ENCODE measurements around the gene CCT8. TPM values are rescaled to one million over a fixed set of nuclear protein-coding genes. Genes with fewer than 3 reads are reported as not detected.
"Not testable (repeated sequence)": the region's sequence is repeated elsewhere in the genome, so short reads cannot be mapped to it uniquely, and the experiment has no call there.

CCT8 gene
- total RNA-seq, 1 experiment from 2014 or later = 356 TPM

DNA sequence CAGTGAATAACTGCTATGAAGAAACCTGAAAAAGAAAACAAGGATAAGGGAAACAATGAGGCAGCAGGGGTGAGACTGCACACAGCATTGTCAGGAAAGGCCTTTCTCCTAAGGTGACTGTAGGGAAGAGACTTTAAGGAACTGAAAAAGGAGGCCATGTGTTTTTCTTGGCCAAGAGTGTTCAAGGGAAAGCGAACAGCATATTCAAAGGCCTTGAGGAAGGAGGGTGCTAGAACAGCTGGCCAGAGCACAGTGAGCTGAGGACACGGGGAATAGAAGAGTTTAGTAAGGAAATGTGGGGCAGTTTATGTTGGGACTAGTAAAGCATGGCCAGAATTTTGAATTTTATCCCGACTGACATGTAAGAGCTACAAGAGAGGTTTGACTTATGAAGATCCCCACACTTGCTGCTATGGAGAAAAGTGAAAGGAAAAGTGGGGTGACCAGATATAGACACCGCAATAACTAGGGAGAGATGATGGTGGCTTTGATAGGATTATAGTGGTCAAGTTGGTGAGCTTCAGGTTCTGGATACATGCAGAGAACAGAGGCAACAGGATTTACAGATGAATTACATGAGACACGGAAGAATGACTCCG, 55.7 kb downstream of the CCT8 start:
- no peaks in the 10 kb centered on the region for H3K23me2 ChIP-seq (ENCODE audit: insufficient read length, low read depth, low read length, poor library complexity, severe bottlenecking)
- no peak overlapping the region for H2BK120ac ChIP-seq (ENCODE audit: low read depth, low read length, poor library complexity, severe bottlenecking)
- WGBS (ENCODE audit: extremely low coverage, insufficient read length, low lambda C conversion rate) = no CpG with 5 or more reads among the region's 6 CpGs

DNA sequence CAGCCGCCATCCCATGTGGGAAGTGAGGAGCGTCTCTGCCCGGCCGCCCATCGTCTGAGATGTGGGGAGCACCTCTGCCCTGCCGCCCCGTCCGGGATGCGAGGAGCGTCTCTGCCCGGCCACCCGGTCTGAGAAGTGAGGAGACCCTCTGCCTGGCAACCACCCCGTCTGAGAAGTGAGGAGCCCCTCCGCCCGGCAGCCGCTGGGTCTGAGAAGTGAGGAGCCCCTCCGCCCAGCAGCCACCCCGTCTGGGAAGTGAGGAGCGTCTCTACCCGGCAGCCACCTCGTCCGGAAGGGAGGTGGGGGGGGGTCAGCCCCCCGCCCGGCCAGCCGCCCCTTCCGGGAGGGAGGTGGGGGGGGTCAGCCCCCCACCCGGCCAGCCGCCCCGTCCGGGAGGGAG, 62.2 kb downstream of the CCT8 start:
- WGBS (ENCODE audit: extremely low coverage, insufficient read length, low lambda C conversion rate) = no CpG with 5 or more reads among the region's 30 CpGs
- H3K14ac ChIP-seq (ENCODE audit: insufficient read depth, low read length); H2BK15ac ChIP-seq (ENCODE audit: low read depth, low read length); H2BK20ac ChIP-seq (ENCODE audit: low read depth, low read length, poor library complexity, severe bottlenecking); H3K27me3 Mint-ChIP-seq (ENCODE audit: low read depth); H3K27ac Mint-ChIP-seq; H4K91ac ChIP-seq (ENCODE audit: insufficient read length, low read depth, low read length); H3K56ac ChIP-seq (ENCODE audit: insufficient read length, low read depth, low read length); H3K27ac ChIP-seq (ENCODE audit: insufficient read length, low read depth, low read length); H3K79me2 ChIP-seq (ENCODE audit: insufficient read depth, low read length); H3T11ph ChIP-seq (ENCODE audit: low read length); H3K4me1 Mint-ChIP-seq; H3K18ac ChIP-seq (ENCODE audit: insufficient read length, low read depth, low read length); H2AK5ac ChIP-seq (ENCODE audit: insufficient read length, low read length); H2BK12ac ChIP-seq (ENCODE audit: insufficient read length, low read depth, low read length); H4K5ac ChIP-seq (ENCODE audit: insufficient read length, low read depth, low read length); DNase-seq; H3K4me1 ChIP-seq (ENCODE audit: insufficient read depth, low read length); H3K4me2 ChIP-seq (ENCODE audit: insufficient read depth, insufficient read length, low read length); H3K23me2 ChIP-seq (ENCODE audit: insufficient read length, low read depth, low read length, poor library complexity, severe bottlenecking); H3K79me1 ChIP-seq (ENCODE audit: insufficient read depth, low read depth, low read length, poor library complexity, severe bottlenecking); H3K4me3 Mint-ChIP-seq; H4K8ac ChIP-seq (replicated peaks; ENCODE audit: insufficient read length, low read depth, low read length); H4K20me1 ChIP-seq (ENCODE audit: control insufficient read depth, insufficient read depth, insufficient read length); H3K36me3 Mint-ChIP-seq (ENCODE audit: insufficient read depth in 1 of 3, low read depth in 3 of 3); H3K27me3 ChIP-seq (ENCODE audit: insufficient read depth, low read length); H3K9ac ChIP-seq (ENCODE audit: extremely low read depth, insufficient read length, low read length); H2BK5ac ChIP-seq (ENCODE audit: insufficient read length, low read length); H3K23ac ChIP-seq (ENCODE audit: insufficient read length, low read depth, low read length); H2BK120ac ChIP-seq (ENCODE audit: low read depth, low read length, poor library complexity, severe bottlenecking); H3K9me3 ChIP-seq (ENCODE audit: control insufficient read depth, low read depth, low read length); H3K4ac ChIP-seq (ENCODE audit: low read depth, low read length); H2AFZ ChIP-seq (ENCODE audit: low read length): not testable (repeated sequence)
- peaks cover 8 to 15% of the 10 kb centered on the region in 2 experiments for H3K9me3 Mint-ChIP-seq

More for the DNA sequence above, 55.7 kb downstream of the CCT8 start:
- no peak overlapping the region for H4K8ac ChIP-seq (replicated peaks; ENCODE audit: insufficient read length, low read depth, low read length)
- H4K5ac ChIP-seq (ENCODE audit: insufficient read length, low read depth, low read length) = no peak overlapping the region
- no peak overlapping the region for H3T11ph ChIP-seq (ENCODE audit: low read length)
- H3K27ac ChIP-seq (ENCODE audit: insufficient read length, low read depth, low read length) = no peak overlapping the region
- H3K4me2 ChIP-seq (ENCODE audit: insufficient read depth, insufficient read length, low read length) = peak overlapping the region; percentile 35
- H2AK5ac ChIP-seq (ENCODE audit: insufficient read length, low read length) = no peak overlapping the region
- Mint-ChIP-seq H3K27ac (no peak overlapping the region), H3K27me3 (ENCODE audit: low read depth) (no peaks in the 10 kb centered on the region; the same call in 1 of the 2 replicates), H3K4me1 (peaks cover 5 to 8% of the 10 kb centered on the region in 2 experiments), H3K9me3 (peaks cover 4 to 5% of the 10 kb centered on the region in 2 experiments), H3K4me3 (peak overlapping the region; percentile 79 to 81), H3K36me3 (ENCODE audit: insufficient read depth in 1 of 3, low read depth in 3 of 3) (peaks cover under 1 to 3% (median 2%) of the 10 kb centered on the region in 3 experiments; a peak in 3 of 7 replicates)
- no peak overlapping the region for H3K18ac ChIP-seq (ENCODE audit: insufficient read length, low read depth, low read length)
- no peaks in the 10 kb centered on the region for H3K9me3 ChIP-seq (ENCODE audit: control insufficient read depth, low read depth, low read length)
- no peak overlapping the region for H2BK15ac ChIP-seq (ENCODE audit: low read depth, low read length)
- H3K14ac ChIP-seq (ENCODE audit: insufficient read depth, low read length) = no peak overlapping the region
- TF ChIP-seq, protein P1, sequence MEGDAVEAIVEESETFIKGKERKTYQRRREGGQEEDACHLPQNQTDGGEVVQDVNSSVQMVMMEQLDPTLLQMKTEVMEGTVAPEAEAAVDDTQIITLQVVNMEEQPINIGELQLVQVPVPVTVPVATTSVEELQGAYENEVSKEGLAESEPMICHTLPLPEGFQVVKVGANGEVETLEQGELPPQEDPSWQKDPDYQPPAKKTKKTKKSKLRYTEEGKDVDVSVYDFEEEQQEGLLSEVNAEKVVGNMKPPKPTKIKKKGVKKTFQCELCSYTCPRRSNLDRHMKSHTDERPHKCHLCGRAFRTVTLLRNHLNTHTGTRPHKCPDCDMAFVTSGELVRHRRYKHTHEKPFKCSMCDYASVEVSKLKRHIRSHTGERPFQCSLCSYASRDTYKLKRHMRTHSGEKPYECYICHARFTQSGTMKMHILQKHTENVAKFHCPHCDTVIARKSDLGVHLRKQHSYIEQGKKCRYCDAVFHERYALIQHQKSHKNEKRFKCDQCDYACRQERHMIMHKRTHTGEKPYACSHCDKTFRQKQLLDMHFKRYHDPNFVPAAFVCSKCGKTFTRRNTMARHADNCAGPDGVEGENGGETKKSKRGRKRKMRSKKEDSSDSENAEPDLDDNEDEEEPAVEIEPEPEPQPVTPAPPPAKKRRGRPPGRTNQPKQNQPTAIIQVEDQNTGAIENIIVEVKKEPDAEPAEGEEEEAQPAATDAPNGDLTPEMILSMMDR (conservative IDR thresholded peaks at IDR 0.05) = no peak
- no peaks in the 10 kb centered on the region for H3K27me3 ChIP-seq (ENCODE audit: insufficient read depth, low read length)
- no peaks in the 10 kb centered on the region for H3K79me2 ChIP-seq (ENCODE audit: insufficient read depth, low read length)
- H3K23ac ChIP-seq (ENCODE audit: insufficient read length, low read depth, low read length) = no peak overlapping the region
- H2BK20ac ChIP-seq (ENCODE audit: low read depth, low read length, poor library complexity, severe bottlenecking) = no peak overlapping the region
- no peak overlapping the region for H2BK12ac ChIP-seq (ENCODE audit: insufficient read length, low read depth, low read length)
- no peak overlapping the region for H2BK5ac ChIP-seq (ENCODE audit: insufficient read length, low read length)
- no peaks in the 10 kb centered on the region; the same call in 1 of the 2 replicates for H3K4me1 ChIP-seq (ENCODE audit: insufficient read depth, low read length)
- H3K9ac ChIP-seq (ENCODE audit: extremely low read depth, insufficient read length, low read length) = no peak overlapping the region
- H4K20me1 ChIP-seq (ENCODE audit: control insufficient read depth, insufficient read depth, insufficient read length) = no peaks in the 10 kb centered on the region
- H3K4ac ChIP-seq (ENCODE audit: low read depth, low read length) = no peak overlapping the region
- no peak for DNase-seq
- H2AFZ ChIP-seq (ENCODE audit: low read length) = no peak overlapping the region
- H4K91ac ChIP-seq (ENCODE audit: insufficient read length, low read depth, low read length) = no peak overlapping the region
- H3K56ac ChIP-seq (ENCODE audit: insufficient read length, low read depth, low read length) = no peak overlapping the region
- no peaks in the 10 kb centered on the region for H3K79me1 ChIP-seq (ENCODE audit: insufficient read depth, low read depth, low read length, poor library complexity, severe bottlenecking)

All from H9 (cell line).